ENCODE data around the gene TBX4.
"Not testable (repeated sequence)": the region's sequence is repeated elsewhere in the genome, so short reads cannot be mapped to it uniquely, and the experiment has no call there.

Gene TBX4

GRCh38 chr17:61436995-61437704, 15.1 kb upstream of the TBX4 start:
- DNase-seq (ENCODE audit: insufficient read length) (no peak), FAIRE-seq (no peak)
- TF ChIP-seq POLR2A (IDR thresholded peaks at IDR 0.05; ENCODE audit: low read depth, low read length) (no peak), POLR2AphosphoS5 (IDR thresholded peaks at IDR 0.05; ENCODE audit: low read depth, low read length) (no peak), TAF1 (IDR thresholded peaks at IDR 0.05; ENCODE audit: borderline replicate concordance, low read depth, low read length) (no peak)

- FAIRE-seq: peak; percentile 82
- no peak for DNase-seq (ENCODE audit: insufficient read length)
- TF ChIP-seq POLR2AphosphoS5 (IDR thresholded peaks at IDR 0.05; ENCODE audit: low read depth, low read length) (no peak), POLR2A (IDR thresholded peaks at IDR 0.05; ENCODE audit: low read depth, low read length) (no peak), TAF1 (IDR thresholded peaks at IDR 0.05; ENCODE audit: borderline replicate concordance, low read depth, low read length) (no peak)
Measured at GRCh38 chr17:61440697-61441096, 11.5 kb upstream of the TBX4 start.

- not testable (repeated sequence) for FAIRE-seq; DNase-seq (ENCODE audit: insufficient read length)
Measured at GRCh38 chr17:61441507-61441906, 10.7 kb upstream of the TBX4 start.

- FAIRE-seq (no peak), DNase-seq (ENCODE audit: insufficient read length) (no peak)
- TF ChIP-seq POLR2AphosphoS5 (IDR thresholded peaks at IDR 0.05; ENCODE audit: low read depth, low read length): no peak
- no peak for TF ChIP-seq TAF1 (IDR thresholded peaks at IDR 0.05; ENCODE audit: borderline replicate concordance, low read depth, low read length)
- TF ChIP-seq POLR2A (IDR thresholded peaks at IDR 0.05; ENCODE audit: low read depth, low read length): no peak
Measured at GRCh38 chr17:61442136-61442775, 10.0 kb upstream of the TBX4 start.

GRCh38 chr17:61442878-61443474, 9.2 kb upstream of the TBX4 start:
- no peak for DNase-seq (ENCODE audit: insufficient read length)

GRCh38 chr17:61443475-61443882, 8.7 kb upstream of the TBX4 start:
- FAIRE-seq (no peak), DNase-seq (ENCODE audit: insufficient read length) (no peak)
- TF ChIP-seq POLR2AphosphoS5 (IDR thresholded peaks at IDR 0.05; ENCODE audit: low read depth, low read length) (no peak), TAF1 (IDR thresholded peaks at IDR 0.05; ENCODE audit: borderline replicate concordance, low read depth, low read length) (no peak)

More at GRCh38 chr17:61442878-61443474, 9.2 kb upstream of the TBX4 start:
- FAIRE-seq: no peak
- TF ChIP-seq POLR2AphosphoS5 (IDR thresholded peaks at IDR 0.05; ENCODE audit: low read depth, low read length) (no peak), POLR2A (IDR thresholded peaks at IDR 0.05; ENCODE audit: low read depth, low read length) (no peak), TAF1 (IDR thresholded peaks at IDR 0.05; ENCODE audit: borderline replicate concordance, low read depth, low read length) (no peak)

- no peak for FAIRE-seq
- DNase-seq (ENCODE audit: insufficient read length): no peak
- TF ChIP-seq POLR2AphosphoS5 (IDR thresholded peaks at IDR 0.05; ENCODE audit: low read depth, low read length) (no peak), TAF1 (IDR thresholded peaks at IDR 0.05; ENCODE audit: borderline replicate concordance, low read depth, low read length) (no peak), POLR2A (IDR thresholded peaks at IDR 0.05; ENCODE audit: low read depth, low read length) (no peak)
Measured at GRCh38 chr17:61444075-61444474, 8.1 kb upstream of the TBX4 start.

GRCh38 chr17:61444831-61445230, 7.4 kb upstream of the TBX4 start:
- no peak for TF ChIP-seq POLR2AphosphoS5 (IDR thresholded peaks at IDR 0.05; ENCODE audit: low read depth, low read length)
- no peak for TF ChIP-seq TAF1 (IDR thresholded peaks at IDR 0.05; ENCODE audit: borderline replicate concordance, low read depth, low read length)
- TF ChIP-seq POLR2A (IDR thresholded peaks at IDR 0.05; ENCODE audit: low read depth, low read length): no peak
- FAIRE-seq (no peak), DNase-seq (ENCODE audit: insufficient read length) (no peak)

- FAIRE-seq (no peak), DNase-seq (ENCODE audit: insufficient read length) (no peak)
- no peak for TF ChIP-seq POLR2A (IDR thresholded peaks at IDR 0.05; ENCODE audit: low read depth, low read length)
- no peak for TF ChIP-seq TAF1 (IDR thresholded peaks at IDR 0.05; ENCODE audit: borderline replicate concordance, low read depth, low read length)
- no peak for TF ChIP-seq POLR2AphosphoS5 (IDR thresholded peaks at IDR 0.05; ENCODE audit: low read depth, low read length)
Measured at GRCh38 chr17:61447358-61447757, 4.9 kb upstream of the TBX4 start.

- DNase-seq (ENCODE audit: insufficient read length): no peak
- peak; percentile 5 for FAIRE-seq
- no peak for TF ChIP-seq TAF1 (IDR thresholded peaks at IDR 0.05; ENCODE audit: borderline replicate concordance, low read depth, low read length)
- no peak for TF ChIP-seq POLR2AphosphoS5 (IDR thresholded peaks at IDR 0.05; ENCODE audit: low read depth, low read length)
- no peak for TF ChIP-seq POLR2A (IDR thresholded peaks at IDR 0.05; ENCODE audit: low read depth, low read length)
Measured at GRCh38 chr17:61448042-61448441, 4.2 kb upstream of the TBX4 start.

- not testable (repeated sequence) for DNase-seq (ENCODE audit: insufficient read length); FAIRE-seq
Measured at GRCh38 chr17:61449140-61449539, 3.1 kb upstream of the TBX4 start.
